Measurements from ENCODE around the gene LSP1. TPM values are rescaled to one million over a fixed set of nuclear protein-coding genes. Genes with fewer than 3 reads are reported as not detected.

LSP1 gene
- total RNA-seq, 4 donors from 2014 or later, result 10.3 to 36.5 (median 35.4) TPM

- WGBS, result 91% methylated on average over 34 of the region's 34 CpGs
- Histone ChIP-seq H3K4me1 (peaks cover 13 to 20% (median 17%) of the 10 kb centered on the region in 4 donors), H3K27me3 (no peaks in the 10 kb centered on the region), H3K4me3 (no peak overlapping the region), H3K27ac (replicated peaks in 1 of 4) (no peak overlapping the region), H3K9me3 (no peaks in the 10 kb centered on the region), H3K36me3 (no peaks in the 10 kb centered on the region)
- intact Hi-C loops (cut with DNase I), result no loop called here
- TF ChIP-seq CTCF (IDR thresholded peaks at IDR 0.05), result no peak
- DNase-seq (ENCODE audit: extremely low spot score), result no peak
Observed at GRCh38 chr11:1847006-1847735, 5.7 kb upstream of the LSP1 start.

- 84% methylated on average over 17 of the region's 18 CpGs for WGBS
- Histone ChIP-seq H3K27ac (replicated peaks in 1 of 4) (no peak overlapping the region), H3K9me3 (no peaks in the 10 kb centered on the region), H3K4me1 (peaks cover 13 to 20% (median 17%) of the 10 kb centered on the region in 4 donors), H3K27me3 (no peaks in the 10 kb centered on the region), H3K4me3 (no peak overlapping the region), H3K36me3 (no peaks in the 10 kb centered on the region)
- intact Hi-C loops (cut with DNase I), result no loop called here
- TF ChIP-seq POLR2A (IDR thresholded peaks at IDR 0.05; ENCODE audit: low read depth) (no peak), POLR2AphosphoS5 (IDR thresholded peaks at IDR 0.05) (no peak)
- no peak for DNase-seq (ENCODE audit: extremely low spot score)
Observed at GRCh38 chr11:1847926-1848639, 4.8 kb upstream of the LSP1 start.

- intact Hi-C loops (cut with DNase I), result no loop called here
Observed at GRCh38 chr11:1848640-1849430, 4.0 kb upstream of the LSP1 start.

DNA sequence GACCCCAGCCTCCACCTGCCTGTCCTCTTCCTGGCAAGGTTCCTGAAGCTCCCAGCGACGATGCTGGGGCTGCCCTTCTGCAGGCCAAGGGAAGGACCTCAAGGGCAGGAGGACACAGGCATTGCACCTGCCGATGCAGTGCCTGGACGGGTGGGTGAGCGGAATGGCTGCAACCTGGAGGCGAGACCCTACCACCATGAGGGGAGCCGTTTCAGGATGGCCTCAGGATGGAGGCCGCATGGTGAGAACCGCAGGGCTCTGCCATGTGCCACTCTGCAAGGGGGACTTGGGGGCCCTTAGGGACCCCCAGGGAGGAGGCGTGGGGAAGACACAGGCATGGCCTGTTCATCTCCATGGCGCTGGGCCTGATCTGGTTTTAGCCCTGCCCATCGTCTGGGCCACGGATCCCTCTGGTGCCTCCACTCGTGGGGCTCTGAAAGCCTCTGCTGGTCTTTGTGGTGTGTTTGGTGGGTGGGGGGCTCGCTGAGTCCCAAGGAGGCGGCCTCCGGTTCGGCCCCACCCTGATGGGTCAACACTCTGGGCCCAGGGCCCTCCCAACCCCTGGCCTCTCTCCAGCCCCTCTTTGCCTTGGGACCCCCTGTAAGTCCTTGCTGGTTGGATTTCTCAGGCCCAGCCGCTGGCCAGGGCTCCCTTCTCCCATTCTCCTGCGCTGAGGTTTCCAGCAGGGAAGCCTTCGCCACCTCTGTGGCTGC is 1.3 kb upstream of the LSP1 start:
- Histone ChIP-seq H3K27ac (replicated peaks in 1 of 4) (no peak overlapping the region), H3K4me1 (peaks cover 0 to 6% (median 0%) of the 10 kb centered on the region in 4 donors), H3K36me3 (no peaks in the 10 kb centered on the region), H3K4me3 (no peak overlapping the region), H3K9me3 (no peaks in the 10 kb centered on the region), H3K27me3 (no peaks in the 10 kb centered on the region)
- WGBS, result 98% methylated on average over 12 of the region's 21 CpGs
- no peak for DNase-seq (ENCODE audit: extremely low spot score)
- TF ChIP-seq EP300 (IDR thresholded peaks at IDR 0.05) (no peak), POLR2A (IDR thresholded peaks at IDR 0.05; ENCODE audit: low read depth) (no peak), CTCF (IDR thresholded peaks at IDR 0.05) (no peak), POLR2AphosphoS5 (IDR thresholded peaks at IDR 0.05) (no peak)
- intact Hi-C loops (cut with DNase I), result no loop called here

More at GRCh38 chr11:1848640-1849430, 4.0 kb upstream of the LSP1 start:
- Histone ChIP-seq H3K4me3 (no peak overlapping the region), H3K27me3 (no peaks in the 10 kb centered on the region), H3K9me3 (no peaks in the 10 kb centered on the region), H3K4me1 (peaks cover 11 to 18% (median 16%) of the 10 kb centered on the region in 4 donors), H3K27ac (replicated peaks in 1 of 4) (no peak overlapping the region), H3K36me3 (no peaks in the 10 kb centered on the region)
- DNase-seq (ENCODE audit: extremely low spot score), result no peak
- WGBS, result 94% methylated on average over 14 of the region's 19 CpGs
- TF ChIP-seq POLR2AphosphoS5 (IDR thresholded peaks at IDR 0.05) (no peak), EP300 (IDR thresholded peaks at IDR 0.05) (no peak), POLR2A (IDR thresholded peaks at IDR 0.05; ENCODE audit: low read depth) (no peak), CTCF (IDR thresholded peaks at IDR 0.05) (no peak)
